Activated CD4-positive, alpha-beta T cell treated with anti-CD3 and anti-CD28 coated beads for 1 hour (primary cell): Measurements from ENCODE around the gene ZNF638.

Experiments used
- DNase-seq: peaks from one replicate; pipeline ENCODE4 v3.0.0-alpha.2; 2020

Gene ZNF638

GRCh38 chr2:71457923-71458322 lies 126.3 kb downstream of the ZNF638 start:
- DNase-seq: no peak

GRCh38 chr2:71458413-71459083 lies 127.0 kb downstream of the ZNF638 start:
- DNase-seq: no peak

- DNase-seq: no peak
These were observed 127.5 kb downstream of the ZNF638 start for GRCh38 chr2:71459084-71459431.

GRCh38 chr2:71460056-71460455 lies 128.5 kb downstream of the ZNF638 start:
- no peak for DNase-seq

GRCh38 chr2:71460595-71461303 lies 129.2 kb downstream of the ZNF638 start:
- DNase-seq: no peak

- DNase-seq: no peak
These were observed 129.7 kb downstream of the ZNF638 start for GRCh38 chr2:71461304-71461671.

GRCh38 chr2:71462056-71462605 lies 130.5 kb downstream of the ZNF638 start:
- no peak for DNase-seq

- no peak for DNase-seq
These were observed 131.2 kb downstream of the ZNF638 start for GRCh38 chr2:71462641-71463341.

- DNase-seq: no peak
These were observed 131.7 kb downstream of the ZNF638 start for GRCh38 chr2:71463342-71463654.

- no peak for DNase-seq
These were observed 132.8 kb downstream of the ZNF638 start for GRCh38 chr2:71464389-71464788.

GRCh38 chr2:71465356-71465755 lies 133.8 kb downstream of the ZNF638 start:
- DNase-seq: no peak

GRCh38 chr2:71465961-71466300 lies 134.3 kb downstream of the ZNF638 start:
- no peak for DNase-seq

- DNase-seq: no peak
These were observed 135.0 kb downstream of the ZNF638 start for GRCh38 chr2:71466301-71467179.

- DNase-seq: no peak
These were observed 135.7 kb downstream of the ZNF638 start for GRCh38 chr2:71467180-71467815.

- no peak for DNase-seq
These were observed 136.9 kb downstream of the ZNF638 start for GRCh38 chr2:71468279-71469015.

GRCh38 chr2:71469403-71470398 lies 138.1 kb downstream of the ZNF638 start:
- no peak for DNase-seq

- DNase-seq: no peak
These were observed 139.7 kb downstream of the ZNF638 start for GRCh38 chr2:71471276-71471675.

- no peak for DNase-seq
These were observed 140.4 kb downstream of the ZNF638 start for GRCh38 chr2:71472019-71472418.

- no peak for DNase-seq
These were observed 141.9 kb downstream of the ZNF638 start for GRCh38 chr2:71473346-71474031.
